GM23338 (cell line): ENCODE results near the gene HPS6. TPM values are rescaled to one million over a fixed set of nuclear protein-coding genes. Genes with fewer than 3 reads are reported as not detected.

ENCODE experiments used
- ATAC-seq: fragments of 200-7000 bp; cut with Tn5 transposase; 3 replicates; pipeline ENCODE4 v1.9.1; 2020
- DNase-seq: peaks from one replicate; pipeline ENCODE4 v3.0.0-alpha.2; 2015; ENCODE audit warnings: low spot score
- H2AFZ ChIP-seq: fragments of 200-600 bp; sonication (generic); 2 replicates; pipeline ENCODE4 v1.8.0; 2016; ENCODE audit warnings: antibody characterized with exemption, mild to moderate bottlenecking, moderate library complexity
- H3F3A ChIP-seq: fragments of 200-600 bp; sonication (generic); replicated peaks from 2 replicates; pipeline ENCODE4 v1.8.0; 2017; ENCODE audit warnings: antibody characterized with exemption, mixed run types, low read depth
- H3K27ac ChIP-seq: fragments of 200-600 bp; sonication (generic); 2 replicates; pipeline ENCODE4 v1.6.1; 2016; ENCODE audit warnings: low read depth
- H3K27me3 ChIP-seq: fragments of 200-600 bp; sonication (generic); 2 replicates; pipeline ENCODE4 v1.8.0; 2016; ENCODE audit warnings: mild to moderate bottlenecking, mixed run types, moderate library complexity; ENCODE audit not compliant: insufficient read depth
- H3K36me3 ChIP-seq: fragments of 200-600 bp; sonication (generic); 2 replicates; pipeline ENCODE4 v1.8.0; 2016; ENCODE audit warnings: mild to moderate bottlenecking; ENCODE audit not compliant: insufficient read depth
- H3K4me1 ChIP-seq: fragments of 200-600 bp; sonication (generic); 2 replicates; pipeline ENCODE4 v1.8.0; 2016; ENCODE audit warnings: mild to moderate bottlenecking, moderate library complexity; ENCODE audit not compliant: insufficient read depth
- H3K4me2 ChIP-seq: fragments of 200-600 bp; sonication (generic); 2 replicates; pipeline ENCODE4 v1.7.1; 2017; ENCODE audit warnings: mixed run types
- H3K4me3 ChIP-seq: fragments of 200-600 bp; sonication (generic); 2 replicates; pipeline ENCODE4 v1.6.1; 2016; ENCODE audit warnings: mixed run types
- H3K79me2 ChIP-seq: fragments of 200-600 bp; sonication (generic); replicated peaks from 2 replicates; pipeline ENCODE4 v1.8.0; 2017; ENCODE audit warnings: mild to moderate bottlenecking; ENCODE audit not compliant: insufficient read depth
- H3K9me2 ChIP-seq: fragments of 200-600 bp; sonication (generic); 2 replicates; pipeline ENCODE4 v1.8.0; 2017; ENCODE audit not compliant: insufficient read depth
- H4K20me1 ChIP-seq: fragments of 200-600 bp; sonication (generic); replicated peaks from 2 replicates; pipeline ENCODE4 v1.8.0; 2017; ENCODE audit warnings: mild to moderate bottlenecking; ENCODE audit not compliant: insufficient read depth
- H3K27ac Mint-ChIP-seq: 2 replicates; pipeline ENCODE4 v1.8.0; 2020; ENCODE audit warnings: inconsistent platforms, mild to moderate bottlenecking, moderate library complexity, mixed read lengths
- H3K27me3 Mint-ChIP-seq: 3 replicates; pipeline ENCODE4 v1.8.0; 2022; ENCODE audit warnings: low read depth, mild to moderate bottlenecking, moderate library complexity, mixed read lengths, inconsistent platforms; ENCODE audit not compliant: insufficient read depth, poor library complexity
- H3K36me3 Mint-ChIP-seq: 3 replicates; pipeline ENCODE4 v1.8.0; 2021; ENCODE audit warnings: low read depth, mild to moderate bottlenecking, inconsistent platforms, moderate library complexity, mixed read lengths
- H3K4me1 Mint-ChIP-seq: 3 replicates; pipeline ENCODE4 v1.8.0; 2020; ENCODE audit warnings: mild to moderate bottlenecking, inconsistent platforms, mixed read lengths
- H3K4me3 Mint-ChIP-seq: 3 replicates; pipeline ENCODE4 v1.8.0; 2021; ENCODE audit warnings: moderate library complexity, mild to moderate bottlenecking, inconsistent platforms, mixed read lengths
- H3K9me3 Mint-ChIP-seq: 3 replicates; pipeline ENCODE4 v1.8.0; 2020; ENCODE audit warnings: moderate library complexity, mild to moderate bottlenecking, inconsistent platforms, mixed read lengths
- CREB1 ChIP-seq: fragments of 250-450 bp; sonication (Bioruptor Pico); IDR thresholded peaks from 2 replicates; pipeline ENCODE4 v1.5.0; 2020; ENCODE audit warnings: low read depth, mild to moderate bottlenecking, moderate library complexity
- EZH2 ChIP-seq: fragments of 200-600 bp; sonication (generic); IDR thresholded peaks from one replicate; pipeline ENCODE4 v1.8.0; 2017; ENCODE audit warnings: antibody characterized with exemption, mild to moderate bottlenecking, low read depth; ENCODE audit not compliant: unreplicated experiment
- EZH2phosphoT487 ChIP-seq: fragments of 200-600 bp; sonication (generic); IDR thresholded peaks from one replicate; pipeline ENCODE4 v1.8.1; 2018; ENCODE audit warnings: antibody characterized with exemption; ENCODE audit not compliant: unreplicated experiment
- JUNB ChIP-seq: IDR thresholded peaks from one replicate; pipeline ENCODE4 v1.6.1; 2016; ENCODE audit warnings: antibody characterized with exemption; ENCODE audit not compliant: unreplicated experiment
- NANOG ChIP-seq: IDR thresholded peaks from 2 replicates; pipeline ENCODE4 v1.6.1; 2016; ENCODE audit warnings: antibody characterized with exemption, borderline replicate concordance
- POLR2AphosphoS5 ChIP-seq: IDR thresholded peaks from 2 replicates; pipeline ENCODE4 v1.6.1; 2016; ENCODE audit warnings: antibody characterized with exemption, low read depth
- STAT1 ChIP-seq: IDR thresholded peaks from one replicate; pipeline ENCODE4 v1.6.1; 2016; ENCODE audit warnings: antibody characterized with exemption; ENCODE audit not compliant: unreplicated experiment
- ZNF114 ChIP-seq: fragments of 250-450 bp; sonication (Bioruptor Pico); IDR thresholded peaks from 2 replicates; pipeline ENCODE4 v1.5.0; 2020; ENCODE audit warnings: mild to moderate bottlenecking, moderate library complexity
- ZNF331 ChIP-seq: fragments of 250-450 bp; sonication (Bioruptor Pico); IDR thresholded peaks from 2 replicates; pipeline ENCODE4 v1.5.0; 2020; ENCODE audit warnings: low read depth, mild to moderate bottlenecking, moderate library complexity
- polyA plus RNA-seq: library from polyadenylated mRNA; unstranded; fragments of >200 nt; fragmentation: Nextera tagmentation; extraction: Ambion mirVana; gene quantifications from 2 replicates; pipeline ENCODE4 v1.2.1, GENCODE V29; 2016
- total RNA-seq: library from RNA; depleted of rRNA; stranded (reverse); fragments of >200 nt; shearing (Covaris generic); gene quantifications from 2 replicates; pipeline ENCODE4 v1.2.3, GENCODE V29; 2014
- TF ChIP-seq, protein P1 (sequence below): fragments of 250-450 bp; sonication (Bioruptor Pico); IDR thresholded peaks from 2 replicates; pipeline ENCODE4 v1.5.0; 2020; ENCODE audit warnings: mild to moderate bottlenecking, moderate library complexity
- TF ChIP-seq, protein P2 (sequence below), 2 experiments: fragments of 200-600 bp in 1 of 2; sonication (generic) in 1 of 2; conservative IDR thresholded peaks; 2 replicates each; pipeline versions ENCODE4 v1.5.1 to v1.6.1; 2016 to 2017; ENCODE audit warnings: antibody characterized with exemption in 2 of 2, low read depth in 2 of 2, mild to moderate bottlenecking in 2 of 2, moderate library complexity in 1 of 2
- TF ChIP-seq, protein P3 (sequence below): IDR thresholded peaks from one replicate; pipeline ENCODE4 v1.6.1; 2018; ENCODE audit warnings: antibody characterized with exemption; ENCODE audit not compliant: unreplicated experiment

Gene HPS6
- total and polyA plus RNA-seq, 2 experiments from 2014 or later = 4.2 to 28.7 TPM

DNA sequence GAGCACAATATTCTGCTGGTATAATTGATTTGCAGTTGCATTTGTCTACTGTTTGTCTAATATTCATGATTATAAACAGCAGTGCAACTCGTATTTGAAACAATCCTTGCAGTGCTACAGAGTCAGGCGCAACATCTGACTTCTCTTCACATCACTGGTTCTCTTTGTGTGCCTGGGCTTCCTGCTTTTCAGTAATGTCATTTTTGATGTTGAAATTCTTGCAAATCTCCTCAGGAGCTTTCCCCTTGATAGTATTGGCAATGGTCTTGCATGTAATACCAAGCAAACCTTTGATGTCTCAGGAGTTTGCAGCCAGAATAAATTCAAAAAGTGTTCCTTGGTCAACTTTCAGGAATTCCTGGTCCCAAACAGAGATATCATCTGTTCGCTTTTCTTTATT, 20.2 kb downstream of the HPS6 start:
- H3K4me2 ChIP-seq = no peak overlapping the region
- TF ChIP-seq JUNB = no peak
- TF ChIP-seq, protein P1, sequence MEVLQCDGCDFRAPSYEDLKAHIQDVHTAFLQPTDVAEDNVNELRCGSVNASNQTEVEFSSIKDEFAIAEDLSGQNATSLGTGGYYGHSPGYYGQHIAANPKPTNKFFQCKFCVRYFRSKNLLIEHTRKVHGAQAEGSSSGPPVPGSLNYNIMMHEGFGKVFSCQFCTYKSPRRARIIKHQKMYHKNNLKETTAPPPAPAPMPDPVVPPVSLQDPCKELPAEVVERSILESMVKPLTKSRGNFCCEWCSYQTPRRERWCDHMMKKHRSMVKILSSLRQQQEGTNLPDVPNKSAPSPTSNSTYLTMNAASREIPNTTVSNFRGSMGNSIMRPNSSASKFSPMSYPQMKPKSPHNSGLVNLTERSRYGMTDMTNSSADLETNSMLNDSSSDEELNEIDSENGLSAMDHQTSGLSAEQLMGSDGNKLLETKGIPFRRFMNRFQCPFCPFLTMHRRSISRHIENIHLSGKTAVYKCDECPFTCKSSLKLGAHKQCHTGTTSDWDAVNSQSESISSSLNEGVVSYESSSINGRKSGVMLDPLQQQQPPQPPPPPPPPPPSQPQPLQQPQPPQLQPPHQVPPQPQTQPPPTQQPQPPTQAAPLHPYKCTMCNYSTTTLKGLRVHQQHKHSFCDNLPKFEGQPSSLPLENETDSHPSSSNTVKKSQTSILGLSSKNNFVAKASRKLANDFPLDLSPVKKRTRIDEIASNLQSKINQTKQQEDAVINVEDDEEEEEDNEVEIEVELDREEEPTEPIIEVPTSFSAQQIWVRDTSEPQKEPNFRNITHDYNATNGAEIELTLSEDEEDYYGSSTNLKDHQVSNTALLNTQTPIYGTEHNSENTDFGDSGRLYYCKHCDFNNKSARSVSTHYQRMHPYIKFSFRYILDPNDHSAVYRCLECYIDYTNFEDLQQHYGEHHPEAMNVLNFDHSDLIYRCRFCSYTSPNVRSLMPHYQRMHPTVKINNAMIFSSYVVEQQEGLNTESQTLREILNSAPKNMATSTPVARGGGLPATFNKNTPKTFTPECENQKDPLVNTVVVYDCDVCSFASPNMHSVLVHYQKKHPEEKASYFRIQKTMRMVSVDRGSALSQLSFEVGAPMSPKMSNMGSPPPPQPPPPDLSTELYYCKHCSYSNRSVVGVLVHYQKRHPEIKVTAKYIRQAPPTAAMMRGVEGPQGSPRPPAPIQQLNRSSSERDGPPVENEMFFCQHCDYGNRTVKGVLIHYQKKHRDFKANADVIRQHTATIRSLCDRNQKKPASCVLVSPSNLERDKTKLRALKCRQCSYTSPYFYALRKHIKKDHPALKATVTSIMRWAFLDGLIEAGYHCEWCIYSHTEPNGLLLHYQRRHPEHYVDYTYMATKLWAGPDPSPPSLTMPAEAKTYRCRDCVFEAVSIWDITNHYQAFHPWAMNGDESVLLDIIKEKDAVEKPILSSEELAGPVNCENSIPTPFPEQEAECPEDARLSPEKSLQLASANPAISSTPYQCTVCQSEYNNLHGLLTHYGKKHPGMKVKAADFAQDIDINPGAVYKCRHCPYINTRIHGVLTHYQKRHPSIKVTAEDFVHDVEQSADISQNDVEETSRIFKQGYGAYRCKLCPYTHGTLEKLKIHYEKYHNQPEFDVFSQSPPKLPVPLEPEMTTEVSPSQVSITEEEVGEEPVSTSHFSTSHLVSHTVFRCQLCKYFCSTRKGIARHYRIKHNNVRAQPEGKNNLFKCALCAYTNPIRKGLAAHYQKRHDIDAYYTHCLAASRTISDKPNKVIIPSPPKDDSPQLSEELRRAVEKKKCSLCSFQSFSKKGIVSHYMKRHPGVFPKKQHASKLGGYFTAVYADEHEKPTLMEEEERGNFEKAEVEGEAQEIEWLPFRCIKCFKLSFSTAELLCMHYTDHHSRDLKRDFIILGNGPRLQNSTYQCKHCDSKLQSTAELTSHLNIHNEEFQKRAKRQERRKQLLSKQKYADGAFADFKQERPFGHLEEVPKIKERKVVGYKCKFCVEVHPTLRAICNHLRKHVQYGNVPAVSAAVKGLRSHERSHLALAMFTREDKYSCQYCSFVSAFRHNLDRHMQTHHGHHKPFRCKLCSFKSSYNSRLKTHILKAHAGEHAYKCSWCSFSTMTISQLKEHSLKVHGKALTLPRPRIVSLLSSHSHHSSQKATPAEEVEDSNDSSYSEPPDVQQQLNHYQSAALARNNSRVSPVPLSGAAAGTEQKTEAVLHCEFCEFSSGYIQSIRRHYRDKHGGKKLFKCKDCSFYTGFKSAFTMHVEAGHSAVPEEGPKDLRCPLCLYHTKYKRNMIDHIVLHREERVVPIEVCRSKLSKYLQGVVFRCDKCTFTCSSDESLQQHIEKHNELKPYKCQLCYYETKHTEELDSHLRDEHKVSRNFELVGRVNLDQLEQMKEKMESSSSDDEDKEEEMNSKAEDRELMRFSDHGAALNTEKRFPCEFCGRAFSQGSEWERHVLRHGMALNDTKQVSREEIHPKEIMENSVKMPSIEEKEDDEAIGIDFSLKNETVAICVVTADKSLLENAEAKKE (CRISPR knock-in tag) = no peak
- no peak for TF ChIP-seq POLR2AphosphoS5
- TF ChIP-seq ZNF331 (CRISPR knock-in tag) = no peak
- TF ChIP-seq ZNF114 = no peak
- TF ChIP-seq CREB1 (CRISPR knock-in tag) = no peak
- TF ChIP-seq, protein P2, sequence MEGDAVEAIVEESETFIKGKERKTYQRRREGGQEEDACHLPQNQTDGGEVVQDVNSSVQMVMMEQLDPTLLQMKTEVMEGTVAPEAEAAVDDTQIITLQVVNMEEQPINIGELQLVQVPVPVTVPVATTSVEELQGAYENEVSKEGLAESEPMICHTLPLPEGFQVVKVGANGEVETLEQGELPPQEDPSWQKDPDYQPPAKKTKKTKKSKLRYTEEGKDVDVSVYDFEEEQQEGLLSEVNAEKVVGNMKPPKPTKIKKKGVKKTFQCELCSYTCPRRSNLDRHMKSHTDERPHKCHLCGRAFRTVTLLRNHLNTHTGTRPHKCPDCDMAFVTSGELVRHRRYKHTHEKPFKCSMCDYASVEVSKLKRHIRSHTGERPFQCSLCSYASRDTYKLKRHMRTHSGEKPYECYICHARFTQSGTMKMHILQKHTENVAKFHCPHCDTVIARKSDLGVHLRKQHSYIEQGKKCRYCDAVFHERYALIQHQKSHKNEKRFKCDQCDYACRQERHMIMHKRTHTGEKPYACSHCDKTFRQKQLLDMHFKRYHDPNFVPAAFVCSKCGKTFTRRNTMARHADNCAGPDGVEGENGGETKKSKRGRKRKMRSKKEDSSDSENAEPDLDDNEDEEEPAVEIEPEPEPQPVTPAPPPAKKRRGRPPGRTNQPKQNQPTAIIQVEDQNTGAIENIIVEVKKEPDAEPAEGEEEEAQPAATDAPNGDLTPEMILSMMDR (conservative IDR thresholded peaks at IDR 0.05; ENCODE audit: low read depth in 2 of 2) = no peak
- TF ChIP-seq EZH2phosphoT487 = no peak
- TF ChIP-seq, protein P3, sequence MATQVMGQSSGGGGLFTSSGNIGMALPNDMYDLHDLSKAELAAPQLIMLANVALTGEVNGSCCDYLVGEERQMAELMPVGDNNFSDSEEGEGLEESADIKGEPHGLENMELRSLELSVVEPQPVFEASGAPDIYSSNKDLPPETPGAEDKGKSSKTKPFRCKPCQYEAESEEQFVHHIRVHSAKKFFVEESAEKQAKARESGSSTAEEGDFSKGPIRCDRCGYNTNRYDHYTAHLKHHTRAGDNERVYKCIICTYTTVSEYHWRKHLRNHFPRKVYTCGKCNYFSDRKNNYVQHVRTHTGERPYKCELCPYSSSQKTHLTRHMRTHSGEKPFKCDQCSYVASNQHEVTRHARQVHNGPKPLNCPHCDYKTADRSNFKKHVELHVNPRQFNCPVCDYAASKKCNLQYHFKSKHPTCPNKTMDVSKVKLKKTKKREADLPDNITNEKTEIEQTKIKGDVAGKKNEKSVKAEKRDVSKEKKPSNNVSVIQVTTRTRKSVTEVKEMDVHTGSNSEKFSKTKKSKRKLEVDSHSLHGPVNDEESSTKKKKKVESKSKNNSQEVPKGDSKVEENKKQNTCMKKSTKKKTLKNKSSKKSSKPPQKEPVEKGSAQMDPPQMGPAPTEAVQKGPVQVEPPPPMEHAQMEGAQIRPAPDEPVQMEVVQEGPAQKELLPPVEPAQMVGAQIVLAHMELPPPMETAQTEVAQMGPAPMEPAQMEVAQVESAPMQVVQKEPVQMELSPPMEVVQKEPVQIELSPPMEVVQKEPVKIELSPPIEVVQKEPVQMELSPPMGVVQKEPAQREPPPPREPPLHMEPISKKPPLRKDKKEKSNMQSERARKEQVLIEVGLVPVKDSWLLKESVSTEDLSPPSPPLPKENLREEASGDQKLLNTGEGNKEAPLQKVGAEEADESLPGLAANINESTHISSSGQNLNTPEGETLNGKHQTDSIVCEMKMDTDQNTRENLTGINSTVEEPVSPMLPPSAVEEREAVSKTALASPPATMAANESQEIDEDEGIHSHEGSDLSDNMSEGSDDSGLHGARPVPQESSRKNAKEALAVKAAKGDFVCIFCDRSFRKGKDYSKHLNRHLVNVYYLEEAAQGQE = no peak
- no peak for TF ChIP-seq STAT1
- no peak for TF ChIP-seq EZH2
- TF ChIP-seq NANOG = no peak
- no peaks in the 10 kb centered on the region for H3K27me3 ChIP-seq
- no peaks in the 10 kb centered on the region for H4K20me1 ChIP-seq
- H3F3A ChIP-seq = no peaks in the 10 kb centered on the region
- DNase-seq (no peak), ATAC-seq (no peak)
- H2AFZ ChIP-seq = no peak overlapping the region
- no peaks in the 10 kb centered on the region for H3K36me3 Mint-ChIP-seq
- H3K27ac ChIP-seq = no peak overlapping the region
- no peak overlapping the region for H3K27ac Mint-ChIP-seq
- no peaks in the 10 kb centered on the region for H3K4me1 Mint-ChIP-seq
- no peaks in the 10 kb centered on the region for H3K36me3 ChIP-seq
- peaks cover 3% of the 10 kb centered on the region for H3K27me3 Mint-ChIP-seq
- H3K4me3 Mint-ChIP-seq = no peak overlapping the region
- H3K9me2 ChIP-seq = no peaks in the 10 kb centered on the region
- H3K79me2 ChIP-seq = no peaks in the 10 kb centered on the region
- no peaks in the 10 kb centered on the region for H3K9me3 Mint-ChIP-seq
- H3K4me1 ChIP-seq = no peaks in the 10 kb centered on the region
- no peak overlapping the region for H3K4me3 ChIP-seq
